Kidney glomerular epithelial cell (primary cell): ENCODE measurements around the gene WWOX.

Experiments
- DNase-seq: peaks from one replicate; lab custom pipeline; 2025; lab: John Stamatoyannopoulos, UW

The WWOX gene

GRCh38 chr16:78804058-78804735 is 704.7 kb downstream of the WWOX start:
- DNase-seq = no peak

- no peak for DNase-seq
Observed at GRCh38 chr16:78805556-78805955, 706.1 kb downstream of the WWOX start.

GRCh38 chr16:78811247-78811646 is 711.8 kb downstream of the WWOX start:
- DNase-seq = no peak

GRCh38 chr16:78812582-78812981 is 713.1 kb downstream of the WWOX start:
- DNase-seq = no peak

- no peak for DNase-seq
Observed at GRCh38 chr16:78813661-78814311, 714.3 kb downstream of the WWOX start.

- DNase-seq = no peak
Observed at GRCh38 chr16:78815713-78816112, 716.3 kb downstream of the WWOX start.

- DNase-seq = no peak
Observed at GRCh38 chr16:78816499-78817195, 717.2 kb downstream of the WWOX start.

GRCh38 chr16:78817200-78817739 is 717.8 kb downstream of the WWOX start:
- DNase-seq = no peak

GRCh38 chr16:78821335-78821734 is 721.9 kb downstream of the WWOX start:
- no peak for DNase-seq

GRCh38 chr16:78822509-78822908 is 723.1 kb downstream of the WWOX start:
- no peak for DNase-seq

- DNase-seq = no peak
Observed at GRCh38 chr16:78823027-78823426, 723.6 kb downstream of the WWOX start.

- DNase-seq = no peak
Observed at GRCh38 chr16:78829280-78829679, 729.8 kb downstream of the WWOX start.

GRCh38 chr16:78830599-78830998 is 731.1 kb downstream of the WWOX start:
- DNase-seq = no peak

GRCh38 chr16:78832100-78832499 is 732.6 kb downstream of the WWOX start:
- DNase-seq = no peak

GRCh38 chr16:78836802-78837491 is 737.5 kb downstream of the WWOX start:
- no peak for DNase-seq

- no peak for DNase-seq
Observed at GRCh38 chr16:78837706-78838105, 738.3 kb downstream of the WWOX start.

- DNase-seq = no peak
Observed at GRCh38 chr16:78838276-78838675, 738.8 kb downstream of the WWOX start.

- no peak for DNase-seq
Observed at GRCh38 chr16:78842950-78843349, 743.5 kb downstream of the WWOX start.

- DNase-seq = no peak
Observed at GRCh38 chr16:78843978-78844377, 744.5 kb downstream of the WWOX start.

- DNase-seq = no peak
Observed at GRCh38 chr16:78844682-78845081, 745.2 kb downstream of the WWOX start.

- no peak for DNase-seq
Observed at GRCh38 chr16:78851266-78851665, 751.8 kb downstream of the WWOX start.

GRCh38 chr16:78852081-78852635 is 752.7 kb downstream of the WWOX start:
- no peak for DNase-seq
